Colonic mucosa (tissue), 4 donors: Measurements from ENCODE around the gene C19orf85. TPM values are rescaled to one million over a fixed set of nuclear protein-coding genes. Genes with fewer than 3 reads are reported as not detected.

Experiments used
- DNase-seq: peaks from one replicate; pipeline ENCODE4 v3.0.0-alpha.2; 2020
- H3K27ac ChIP-seq: fragments of 200-600 bp; one replicate; pipeline ENCODE4 v1.8.0; 2021
- H3K27me3 ChIP-seq: fragments of 200-600 bp; one replicate; pipeline ENCODE4 v1.8.0; 2021
- H3K36me3 ChIP-seq: fragments of 200-600 bp; one replicate; pipeline ENCODE4 v1.8.0; 2021
- H3K4me1 ChIP-seq: fragments of 200-600 bp; one replicate; pipeline ENCODE4 v1.8.0; 2021; ENCODE audit warnings: mild to moderate bottlenecking
- H3K4me3 ChIP-seq: fragments of 200-600 bp; one replicate; pipeline ENCODE4 v1.8.0; 2021
- H3K9ac ChIP-seq, 2 donors: one replicate each; pipeline ENCODE4 v1.7.0; 2013; ENCODE audit warnings: control low read depth in 2 of 2, low read depth in 2 of 2, low read length in 2 of 2
- H3K9me3 ChIP-seq: fragments of 200-600 bp; one replicate; pipeline ENCODE4 v1.8.0; 2021
- intact Hi-C: fragments of 100-400 bp; cut with DNase I; formaldehyde crosslinking; loops from one replicate; pipeline ENCODE4 v1.14.1; 2022
- total RNA-seq, 2 donors: library from RNA; stranded (reverse); fragmentation: NEBNext Ultra II Directional in 1 of 2; extraction: Animal tissue kit (Norgen Biotek cat#: 25700) in 1 of 2; gene quantifications; one replicate each; pipeline ENCODE4 v1.2.1, GENCODE V29; 2021
- TF ChIP-seq, protein P1 (sequence below): fragments of 200-600 bp; IDR thresholded peaks from one replicate; pipeline ENCODE4 v1.8.0; 2022; ENCODE audit warnings: antibody characterized with exemption, mild to moderate bottlenecking
- donor health status: healthy.
- donor health status: DM: no; HTN: no; CAD: no.
- donor health status: DM: no; HTN: no; CAD: no.

The C19orf85 gene
- total RNA-seq: not detected

DNA sequence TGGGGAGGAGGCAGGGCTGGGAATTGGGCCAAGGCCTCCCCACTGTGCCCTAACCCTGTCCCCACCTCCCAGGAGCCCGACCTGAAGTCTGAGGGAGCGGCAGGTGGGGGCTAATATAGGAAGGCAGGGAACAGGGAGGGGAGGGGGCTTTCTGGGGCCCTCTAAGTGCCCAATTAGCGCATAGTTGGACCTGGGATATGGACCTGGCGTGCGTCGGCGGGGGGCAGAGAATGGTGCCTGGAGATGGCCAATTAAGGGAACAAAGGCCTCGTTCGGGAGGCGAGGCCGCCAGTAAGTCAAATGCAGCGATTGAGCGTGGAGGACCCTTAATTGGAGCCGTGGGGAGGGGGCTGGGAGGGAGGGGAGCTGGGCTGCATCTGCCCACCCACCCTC lies at the start of gene C19orf85:
TSS of gene C19orf85 (minus strand) at position 90 of the 393 bp plus-strand sequence. CDS start 197 bp downstream, outside the sequence.
- H3K27me3 ChIP-seq: no peaks in the 10 kb centered on the region
- TF ChIP-seq, protein P1, sequence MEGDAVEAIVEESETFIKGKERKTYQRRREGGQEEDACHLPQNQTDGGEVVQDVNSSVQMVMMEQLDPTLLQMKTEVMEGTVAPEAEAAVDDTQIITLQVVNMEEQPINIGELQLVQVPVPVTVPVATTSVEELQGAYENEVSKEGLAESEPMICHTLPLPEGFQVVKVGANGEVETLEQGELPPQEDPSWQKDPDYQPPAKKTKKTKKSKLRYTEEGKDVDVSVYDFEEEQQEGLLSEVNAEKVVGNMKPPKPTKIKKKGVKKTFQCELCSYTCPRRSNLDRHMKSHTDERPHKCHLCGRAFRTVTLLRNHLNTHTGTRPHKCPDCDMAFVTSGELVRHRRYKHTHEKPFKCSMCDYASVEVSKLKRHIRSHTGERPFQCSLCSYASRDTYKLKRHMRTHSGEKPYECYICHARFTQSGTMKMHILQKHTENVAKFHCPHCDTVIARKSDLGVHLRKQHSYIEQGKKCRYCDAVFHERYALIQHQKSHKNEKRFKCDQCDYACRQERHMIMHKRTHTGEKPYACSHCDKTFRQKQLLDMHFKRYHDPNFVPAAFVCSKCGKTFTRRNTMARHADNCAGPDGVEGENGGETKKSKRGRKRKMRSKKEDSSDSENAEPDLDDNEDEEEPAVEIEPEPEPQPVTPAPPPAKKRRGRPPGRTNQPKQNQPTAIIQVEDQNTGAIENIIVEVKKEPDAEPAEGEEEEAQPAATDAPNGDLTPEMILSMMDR: no peak
- no peaks in the 10 kb centered on the region for H3K4me1 ChIP-seq
- H3K4me3 ChIP-seq: no peak within 1 kb of the TSS
- no peak within 1 kb of the TSS for H3K9ac ChIP-seq
- no peak within 1 kb of the TSS for H3K27ac ChIP-seq
- DNase-seq: no peak
- H3K9me3 ChIP-seq: no peaks in the 10 kb centered on the region
- intact Hi-C loops: loop anchor here (5.0 kb wide), 1 partner anchor 38 kb away; no protein-coding TSS in a partner anchor
- no peaks in the 10 kb centered on the region for H3K36me3 ChIP-seq

DNA sequence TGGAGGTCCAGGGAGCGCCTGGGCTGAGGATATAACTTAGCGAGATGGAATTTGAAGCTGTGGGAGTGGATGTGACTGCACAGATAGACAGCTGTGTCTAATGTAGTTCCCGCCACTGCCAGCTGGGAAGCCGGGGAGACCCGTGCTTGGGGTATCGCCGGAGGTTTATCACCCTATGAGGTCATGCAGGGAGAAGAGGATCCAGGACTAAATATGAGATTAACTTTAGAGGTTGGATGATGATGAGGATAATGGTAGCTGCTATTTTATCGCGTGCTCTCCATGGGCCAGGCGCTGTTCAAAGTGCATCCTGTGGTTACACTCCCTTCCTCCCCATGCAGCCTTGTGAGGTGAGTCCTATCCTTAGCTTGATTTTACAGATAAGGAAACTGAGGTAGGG lies 43.6 kb upstream of the C19orf85 start:
- intact Hi-C loops: no loop called here
- H3K4me1 ChIP-seq: no peaks in the 10 kb centered on the region

DNA sequence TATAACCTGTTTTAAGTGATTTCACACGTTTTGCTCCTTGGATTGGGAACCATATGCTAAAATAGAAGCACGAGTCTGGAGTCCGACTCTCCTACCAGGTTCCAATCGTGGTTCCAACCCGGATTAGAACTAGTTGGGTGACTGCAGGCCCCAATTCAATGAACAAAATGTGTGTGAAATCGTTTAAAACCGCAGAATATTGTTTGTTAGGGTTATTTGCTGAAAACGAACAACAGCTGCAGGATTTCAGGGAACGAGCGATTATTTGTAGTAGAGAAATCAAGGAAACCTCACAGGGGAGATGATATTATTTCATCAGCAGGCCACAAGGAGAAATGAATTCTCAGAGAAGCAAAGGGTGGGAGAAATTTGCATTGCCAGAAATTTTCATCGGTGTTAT lies 40.4 kb upstream of the C19orf85 start:
- intact Hi-C loops: loop anchor here (2.0 to 5.0 kb wide), 2 partner anchors 38 to 364 kb away; no protein-coding TSS in a partner anchor
- no peak overlapping the region for H3K4me3 ChIP-seq
- H3K27me3 ChIP-seq: no peaks in the 10 kb centered on the region
- TF ChIP-seq, protein P1: no peak
- no peak overlapping the region for H3K9ac ChIP-seq
- H3K27ac ChIP-seq: no peak overlapping the region
- H3K36me3 ChIP-seq: no peaks in the 10 kb centered on the region
- H3K4me1 ChIP-seq: no peaks in the 10 kb centered on the region
- H3K9me3 ChIP-seq: no peaks in the 10 kb centered on the region
- no peak for DNase-seq

More for the DNA sequence above, 43.6 kb upstream of the C19orf85 start:
- H3K9ac ChIP-seq: no peak overlapping the region
- H3K36me3 ChIP-seq: no peaks in the 10 kb centered on the region
- H3K27ac ChIP-seq: no peak overlapping the region
- no peak for DNase-seq
- TF ChIP-seq, protein P1: no peak
- no peak overlapping the region for H3K4me3 ChIP-seq
- no peaks in the 10 kb centered on the region for H3K9me3 ChIP-seq
- H3K27me3 ChIP-seq: no peaks in the 10 kb centered on the region

DNA sequence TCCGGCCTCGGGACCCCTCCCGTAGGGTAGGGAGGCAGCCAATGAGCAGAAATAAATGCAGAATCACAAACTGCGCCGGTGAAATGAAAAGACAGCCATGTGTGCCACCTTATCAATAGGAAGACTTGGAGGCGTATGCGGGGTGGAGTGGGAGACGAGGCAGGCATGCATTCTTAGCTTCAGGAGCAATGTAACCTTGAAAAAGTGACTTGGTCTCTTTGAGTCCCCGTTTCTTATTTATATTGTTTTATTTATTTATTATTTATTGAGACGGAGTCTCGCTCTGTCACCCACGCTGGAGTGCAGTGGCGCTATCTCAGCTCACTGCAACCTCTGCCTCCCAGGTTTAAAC lies 39.7 kb upstream of the C19orf85 start:
- Histone ChIP-seq H3K9me3 (no peaks in the 10 kb centered on the region), H3K9ac (peak overlapping the region in 1 of 2 donors; percentile 12), H3K4me3 (peak overlapping the region; percentile 31), H3K27ac (no peak overlapping the region), H3K27me3 (no peaks in the 10 kb centered on the region), H3K36me3 (no peaks in the 10 kb centered on the region), H3K4me1 (no peaks in the 10 kb centered on the region)
- intact Hi-C loops: loop anchor here (2.0 to 5.0 kb wide), 2 partner anchors 37 to 363 kb away; no protein-coding TSS in a partner anchor
- TF ChIP-seq, protein P1: no peak
- DNase-seq: no peak

DNA sequence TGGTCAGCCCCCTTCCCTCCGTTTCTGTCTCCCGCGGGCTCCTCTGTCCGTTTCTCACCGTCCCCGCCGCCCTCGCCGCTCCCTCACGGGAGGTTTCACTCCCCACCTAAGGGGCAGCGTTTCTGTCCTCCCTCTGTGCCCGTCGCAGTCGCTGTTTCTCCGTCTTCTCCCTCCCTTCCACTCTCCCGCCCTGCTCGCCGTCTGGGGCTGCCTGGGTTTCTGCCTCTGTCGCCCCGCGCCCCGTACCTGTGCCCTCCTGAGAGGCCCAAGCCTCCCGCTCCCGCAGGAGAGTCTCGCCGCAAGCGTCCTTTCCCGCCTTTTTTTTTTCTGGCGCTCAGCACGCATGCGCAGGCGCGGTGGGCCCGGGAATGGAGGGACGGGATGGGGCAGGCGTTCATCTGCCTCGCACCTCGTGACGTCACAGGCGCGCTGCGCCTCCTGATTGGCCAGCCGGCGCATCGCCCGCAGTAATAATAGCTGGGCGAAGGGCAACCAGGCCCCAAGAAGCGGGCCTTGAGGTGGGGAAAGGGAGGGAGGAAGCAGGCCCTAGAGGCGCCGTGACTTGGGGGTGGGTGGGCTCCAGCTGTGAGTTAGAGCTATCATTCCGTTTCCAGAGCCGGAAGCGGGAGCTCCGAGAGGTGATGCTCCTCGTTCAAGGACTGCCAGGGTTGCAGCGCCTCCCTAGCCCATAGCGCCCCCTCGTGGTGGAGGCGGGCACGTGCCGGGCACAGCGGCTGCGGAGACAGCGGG lies 39.1 kb upstream of the C19orf85 start:
- TF ChIP-seq, protein P1: peak; percentile 98
- intact Hi-C loops: loop anchor here (2.0 to 5.0 kb wide), 2 partner anchors 36 to 363 kb away; no protein-coding TSS in a partner anchor
- Histone ChIP-seq H3K27me3 (no peaks in the 10 kb centered on the region), H3K36me3 (no peaks in the 10 kb centered on the region), H3K27ac (peak overlapping the region; percentile 23), H3K4me3 (peak overlapping the region; percentile 31), H3K4me1 (no peaks in the 10 kb centered on the region), H3K9ac (peak overlapping the region in 1 of 2 donors; percentile 24), H3K9me3 (no peaks in the 10 kb centered on the region)
- peak; percentile 86 for DNase-seq
